HG03060 (cell line): ENCODE results near the gene IQGAP3.

Source experiments
- ATAC-seq: cut with Tn5 transposase; IDR thresholded peaks from one replicate; pipeline ENCODE4 v1.9.1; 2021; ENCODE audit warnings: low read depth, moderate number of reproducible peaks; ENCODE audit not compliant: unreplicated experiment

Gene IQGAP3

GRCh38 chr1:156486421-156487344 is 85.7 kb downstream of the IQGAP3 start:
- ATAC-seq = no peak

GRCh38 chr1:156485984-156486383 is 86.4 kb downstream of the IQGAP3 start:
- ATAC-seq = no peak

- ATAC-seq = no peak
These were observed 87.8 kb downstream of the IQGAP3 start for GRCh38 chr1:156484480-156485058.

GRCh38 chr1:156483397-156483796 is 89.0 kb downstream of the IQGAP3 start:
- ATAC-seq = no peak

GRCh38 chr1:156482276-156482675 is 90.1 kb downstream of the IQGAP3 start:
- ATAC-seq = no peak

- no peak for ATAC-seq
These were observed 90.8 kb downstream of the IQGAP3 start for GRCh38 chr1:156481527-156481926.

- ATAC-seq = no peak
These were observed 91.8 kb downstream of the IQGAP3 start for GRCh38 chr1:156480411-156481192.

- no peak for ATAC-seq
These were observed 92.4 kb downstream of the IQGAP3 start for GRCh38 chr1:156480016-156480370.

- ATAC-seq = no peak
These were observed 93.0 kb downstream of the IQGAP3 start for GRCh38 chr1:156479093-156480015.

GRCh38 chr1:156478250-156478627 is 94.1 kb downstream of the IQGAP3 start:
- ATAC-seq = no peak

- ATAC-seq = no peak
These were observed 94.7 kb downstream of the IQGAP3 start for GRCh38 chr1:156477526-156478249.

GRCh38 chr1:156476501-156477298 is 95.7 kb downstream of the IQGAP3 start:
- ATAC-seq = no peak

GRCh38 chr1:156475568-156476500 is 96.5 kb downstream of the IQGAP3 start:
- ATAC-seq = no peak
